ENCODE results near the gene TAS2R4.

- TF ChIP-seq CTCF (IDR thresholded peaks at IDR 0.05) = no peak
- no peak for TF ChIP-seq FOXP4 (CRISPR knock-in tag; IDR thresholded peaks at IDR 0.05)
- TF ChIP-seq ATF3 (CRISPR knock-in tag; conservative IDR thresholded peaks at IDR 0.05) = no peak
- no peak for TF ChIP-seq MAX (CRISPR knock-in tag; IDR thresholded peaks at IDR 0.05)
- TF ChIP-seq MLX (CRISPR knock-in tag; IDR thresholded peaks at IDR 0.05) = no peak
- no peak for TF ChIP-seq ZNF121 (CRISPR knock-in tag; IDR thresholded peaks at IDR 0.05)
- TF ChIP-seq SP1 (CRISPR knock-in tag; conservative IDR thresholded peaks at IDR 0.05) = no peak
- no peak for TF ChIP-seq NFE2L1 (CRISPR knock-in tag; IDR thresholded peaks at IDR 0.05)
- no peak for TF ChIP-seq TCF7 (CRISPR knock-in tag; IDR thresholded peaks at IDR 0.05; ENCODE audit: low read depth)
Observed at GRCh38 chr7:141776374-141776773, at the start of gene TAS2R4.

Measured in WTC11 (cell line).